GM21381 (cell line): Measurements from ENCODE around the gene ADGRG6.

Experiments used
- ATAC-seq: cut with Tn5 transposase; IDR thresholded peaks from one replicate; pipeline ENCODE4 v1.9.1; 2021; ENCODE audit warnings: mild to moderate bottlenecking, moderate library complexity; ENCODE audit not compliant: unreplicated experiment

ADGRG6 gene

GRCh38 chr6:142470421-142470820 lies 168.6 kb downstream of the ADGRG6 start:
- ATAC-seq: no peak

GRCh38 chr6:142474531-142475289 lies 172.9 kb downstream of the ADGRG6 start:
- peak; percentile 47 for ATAC-seq

DNA sequence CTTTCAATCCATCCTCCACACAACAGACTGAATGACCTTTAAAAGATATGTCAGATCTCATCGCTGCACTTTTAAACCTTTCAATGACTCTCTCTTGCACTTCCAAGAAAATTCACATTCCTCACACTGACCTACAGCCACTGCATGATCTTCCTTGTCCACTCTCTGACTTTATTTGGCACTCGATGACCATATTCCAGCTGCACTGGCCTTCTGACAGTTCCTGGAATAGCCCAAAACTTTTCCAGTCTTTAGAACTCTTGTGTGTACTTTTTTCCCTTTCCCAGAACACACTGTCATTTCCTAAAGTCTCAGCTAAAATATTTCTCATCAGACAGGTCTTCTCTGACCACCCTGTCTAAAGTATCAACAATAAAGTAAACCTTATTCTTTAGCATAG lies 174.6 kb downstream of the ADGRG6 start:
- no peak for ATAC-seq

- ATAC-seq: no peak
Measured at GRCh38 chr6:142478117-142478516, 176.3 kb downstream of the ADGRG6 start.

DNA sequence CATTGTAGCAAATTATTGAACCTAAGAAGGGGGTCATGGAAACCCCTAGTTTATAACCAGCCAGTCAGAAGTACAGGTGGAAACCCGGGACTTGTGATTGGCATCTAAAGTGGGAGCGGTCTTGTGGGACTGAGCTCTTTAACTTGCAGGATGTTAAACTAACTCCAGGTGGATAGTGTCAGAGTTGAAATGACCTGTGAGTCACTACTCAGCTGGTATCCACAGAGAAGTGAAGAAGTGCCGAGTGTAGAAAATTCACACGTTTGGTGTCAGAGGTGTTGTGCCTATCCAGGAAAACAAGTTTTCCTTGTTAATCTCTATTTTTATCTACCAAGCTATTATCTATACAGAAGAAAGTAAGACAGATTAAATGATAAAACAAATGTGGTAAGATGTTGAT lies 179.7 kb downstream of the ADGRG6 start:
- ATAC-seq: no peak

GRCh38 chr6:142482249-142482648 lies 180.4 kb downstream of the ADGRG6 start:
- no peak for ATAC-seq

GRCh38 chr6:142482974-142483373 lies 181.2 kb downstream of the ADGRG6 start:
- ATAC-seq: no peak

DNA sequence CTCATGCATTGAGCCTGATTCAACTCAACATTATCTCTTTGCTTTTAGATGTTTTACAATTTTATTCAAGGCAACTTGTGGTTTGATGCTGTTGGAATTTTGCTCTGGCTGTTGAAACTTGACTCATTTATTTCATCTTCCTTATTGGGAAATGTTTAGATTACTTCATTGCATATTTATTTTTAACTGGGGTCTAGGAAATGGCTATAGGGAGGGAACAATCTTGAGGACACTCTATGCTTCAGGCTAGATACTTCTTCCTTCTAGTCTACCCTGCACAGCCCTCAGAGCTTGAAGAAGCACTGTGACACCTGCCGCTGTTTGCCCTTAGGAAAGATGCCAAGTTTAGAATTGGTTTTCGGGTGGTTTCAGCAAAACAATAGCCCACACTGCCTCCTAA lies 183.4 kb downstream of the ADGRG6 start:
- no peak for ATAC-seq

- ATAC-seq: no peak
Measured at GRCh38 chr6:142489722-142490610, 188.2 kb downstream of the ADGRG6 start.
